Activated CD4-positive, CD25-positive, alpha-beta regulatory T cell treated with anti-CD3 and anti-CD28 coated beads, Interleukin-2, amount 50 U/mL, for 24 hours (primary cell): Measurements from ENCODE around the gene SEC23B.

Experiments
- ATAC-seq, 2 donors: fragments of 150-1000 bp; cut with Tn5 transposase; one replicate each; pipeline ENCODE4 v1.10.0; 2021; ENCODE audit warnings: mild to moderate bottlenecking in 1 of 2, moderate library complexity in 1 of 2

Gene SEC23B

GRCh38 chr20:18588574-18588933 is 80.8 kb downstream of the SEC23B start:
- ATAC-seq, result no peak

- no peak for ATAC-seq
These were observed 82.4 kb downstream of the SEC23B start for GRCh38 chr20:18589941-18590674.

GRCh38 chr20:18596270-18596669 is 88.5 kb downstream of the SEC23B start:
- ATAC-seq, result no peak

GRCh38 chr20:18609741-18610140 is 102.0 kb downstream of the SEC23B start:
- no peak for ATAC-seq
